ENCODE measurements around the gene SRGAP3.
"Not testable (repeated sequence)": the region's sequence is repeated elsewhere in the genome, so short reads cannot be mapped to it uniquely, and the experiment has no call there.

The SRGAP3 gene

GRCh38 chr3:9109568-9109914 is 139.9 kb downstream of the SRGAP3 start:
- no peak for DNase-seq

GRCh38 chr3:9108876-9109567 is 140.4 kb downstream of the SRGAP3 start:
- no peak for DNase-seq

GRCh38 chr3:9107738-9108137 is 141.7 kb downstream of the SRGAP3 start:
- no peak for DNase-seq

- no peak for DNase-seq
Observed at GRCh38 chr3:9105421-9105820, 144.0 kb downstream of the SRGAP3 start.

GRCh38 chr3:9104121-9104520 is 145.3 kb downstream of the SRGAP3 start:
- no peak for DNase-seq

DNA sequence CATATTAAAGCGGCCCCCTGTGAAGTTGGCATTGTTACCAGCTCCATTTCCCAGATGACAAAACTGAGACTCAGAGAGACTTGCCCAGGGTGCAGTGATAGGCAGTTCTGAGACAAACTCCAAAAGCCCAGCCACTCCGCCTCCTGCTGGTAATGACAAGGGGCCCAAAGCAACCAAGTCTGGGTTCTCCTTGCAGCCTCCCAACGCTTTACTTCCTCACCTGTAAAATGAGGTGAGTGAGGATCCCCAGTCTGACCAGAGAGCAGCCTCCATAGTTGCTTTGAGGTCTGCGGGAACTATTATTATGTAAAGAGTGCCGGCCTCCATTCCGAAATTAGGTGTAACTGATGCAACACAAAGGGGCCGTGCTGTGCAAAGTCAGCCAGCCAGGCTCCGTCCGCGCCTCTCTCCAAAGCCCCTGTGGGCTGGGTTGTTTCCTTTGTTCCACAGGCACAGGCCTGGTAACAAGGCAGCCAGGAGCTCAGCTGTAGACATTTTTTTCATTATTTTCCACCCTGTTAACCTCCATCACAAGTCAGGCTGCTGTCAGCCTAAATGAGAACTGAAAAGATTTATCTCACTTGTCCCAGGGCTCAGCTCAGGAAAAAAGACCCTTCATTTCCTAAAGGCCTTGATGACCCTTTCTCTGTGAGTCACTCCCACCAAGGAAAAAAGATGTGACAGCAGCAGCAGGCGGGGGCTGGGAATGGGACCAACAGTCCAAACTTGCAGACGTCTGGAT is 147.0 kb downstream of the SRGAP3 start:
- DNase-seq = peak; percentile 3

- no peak for DNase-seq
Observed at GRCh38 chr3:9101286-9101685, 148.2 kb downstream of the SRGAP3 start.

DNA sequence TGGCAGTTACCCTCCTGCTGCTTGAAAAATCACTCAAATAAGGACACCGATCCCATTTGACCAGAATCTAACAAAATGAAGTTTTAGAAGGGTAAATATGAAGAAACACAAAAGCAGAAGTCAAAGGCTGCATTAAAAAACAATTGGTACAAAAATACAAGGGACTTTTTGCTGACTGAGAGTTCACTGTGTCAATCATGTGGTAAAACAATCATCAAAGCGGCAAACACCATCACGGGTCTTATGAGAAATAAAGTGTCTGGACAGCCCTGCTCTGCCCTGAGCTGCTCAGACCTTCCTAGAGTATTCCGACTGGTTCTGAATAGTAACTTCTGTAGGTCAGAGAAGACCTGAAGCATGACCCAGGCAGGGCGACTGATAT is 148.9 kb downstream of the SRGAP3 start:
- no peak for DNase-seq

GRCh38 chr3:9099702-9100512 is 149.5 kb downstream of the SRGAP3 start:
- DNase-seq = no peak

- no peak for DNase-seq
Observed at GRCh38 chr3:9098716-9099675, 150.4 kb downstream of the SRGAP3 start.

DNA sequence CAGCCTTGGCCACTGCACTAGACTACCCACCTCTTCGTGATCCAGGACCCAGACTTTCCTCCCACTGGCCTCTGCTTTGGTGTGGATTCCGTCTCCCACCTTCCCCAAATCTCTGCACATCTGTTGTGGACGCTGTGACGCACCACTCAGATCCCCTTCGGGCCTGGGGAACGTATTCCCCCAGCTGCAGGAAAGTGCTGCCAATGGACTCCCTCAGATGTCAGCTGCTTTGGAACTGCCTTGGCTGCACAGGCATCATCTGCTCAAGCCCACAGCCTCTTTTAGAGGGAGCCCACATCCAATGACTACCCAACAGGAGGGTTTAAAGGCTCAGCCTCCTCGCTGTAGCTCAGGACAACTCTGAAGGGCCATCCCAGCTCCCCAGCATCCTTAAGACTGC is 152.0 kb downstream of the SRGAP3 start:
- DNase-seq = no peak

- no peak for DNase-seq
Observed at GRCh38 chr3:9091486-9092235, 157.8 kb downstream of the SRGAP3 start.

DNA sequence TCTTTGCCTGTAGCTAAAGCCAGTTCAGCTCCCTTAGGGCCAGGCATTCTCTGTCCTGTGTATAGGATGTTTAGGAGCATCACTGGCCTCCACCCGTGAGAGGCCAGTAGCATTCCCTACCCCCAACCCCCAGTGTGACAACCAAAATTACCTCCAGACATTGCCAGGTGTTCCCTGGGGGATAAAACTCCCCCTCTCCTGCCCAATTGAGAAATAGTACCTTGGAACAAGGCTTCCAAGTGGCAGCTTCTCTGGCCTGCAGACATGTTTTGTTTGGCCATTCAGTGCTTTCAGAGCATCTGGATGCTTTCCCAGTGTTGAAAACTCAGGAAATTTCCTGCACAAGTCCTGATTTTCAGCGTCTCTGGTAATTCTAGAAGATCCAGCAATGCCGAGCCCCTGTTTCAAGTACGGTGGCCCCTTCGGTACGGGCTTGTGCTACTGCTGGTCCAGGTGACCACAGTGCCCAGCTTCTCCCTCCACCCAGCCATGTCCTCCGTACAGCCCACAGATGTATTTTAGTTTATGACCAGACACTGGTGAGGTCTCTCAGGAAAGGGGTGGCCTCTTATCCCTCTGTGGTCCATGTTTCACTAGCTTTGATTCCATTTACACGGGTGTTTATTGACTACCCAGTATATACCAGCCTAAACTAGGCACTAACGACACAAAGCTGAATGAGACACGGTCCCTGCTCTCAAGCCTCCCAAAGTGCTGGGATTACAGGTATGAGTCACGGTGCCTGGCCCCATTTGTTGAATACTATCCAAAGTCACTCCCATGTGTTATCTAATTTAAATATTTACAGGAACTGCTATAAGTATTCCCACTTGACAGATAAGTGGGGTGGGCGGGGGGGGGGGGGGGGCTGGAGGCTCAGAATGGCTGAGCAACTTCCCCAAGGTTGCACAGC is 160.7 kb downstream of the SRGAP3 start:
- no peak for DNase-seq

GRCh38 chr3:9087831-9088413 is 161.5 kb downstream of the SRGAP3 start:
- no peak for DNase-seq

GRCh38 chr3:9085428-9085827 is 164.0 kb downstream of the SRGAP3 start:
- DNase-seq = not testable (repeated sequence)

GRCh38 chr3:9081184-9081818 is 168.1 kb downstream of the SRGAP3 start:
- no peak for DNase-seq

DNA sequence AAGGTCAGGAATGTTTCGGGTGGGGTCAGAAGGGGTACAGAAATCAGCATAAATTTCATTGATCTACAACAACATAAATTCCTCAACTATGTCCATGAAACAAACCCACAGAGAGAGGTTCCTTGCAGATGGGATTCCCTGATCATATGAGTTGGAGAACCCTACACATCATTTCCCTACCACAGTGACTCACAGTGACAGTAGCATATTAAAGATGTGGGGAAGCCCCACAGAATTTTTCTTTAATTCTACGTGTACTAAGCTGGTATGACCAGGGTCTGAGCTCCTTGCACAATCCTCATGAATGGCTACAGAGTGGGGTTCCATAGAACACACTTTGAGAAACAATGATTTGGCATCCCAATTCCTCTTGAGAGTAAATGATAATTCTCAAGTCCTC is 169.3 kb downstream of the SRGAP3 start:
- DNase-seq = no peak

- no peak for DNase-seq
Observed at GRCh38 chr3:9079676-9080075, 169.8 kb downstream of the SRGAP3 start.

GRCh38 chr3:9078561-9079240 is 170.7 kb downstream of the SRGAP3 start:
- no peak for DNase-seq

Measured in NCI-H2171 (cell line).